DMS153 (cell line): Measurements from ENCODE around the gene RNLS.

Source experiments
- DNase-seq: peaks from one replicate; lab custom pipeline; 2025; lab: John Stamatoyannopoulos, UW

Gene RNLS

GRCh38 chr10:88428442-88428841, 154.7 kb downstream of the RNLS start:
- peak; percentile 76 for DNase-seq

- no peak for DNase-seq
These were observed 156.1 kb downstream of the RNLS start for GRCh38 chr10:88427024-88427423.

- no peak for DNase-seq
These were observed 158.2 kb downstream of the RNLS start for GRCh38 chr10:88424881-88425280.

GRCh38 chr10:88423732-88424131, 159.4 kb downstream of the RNLS start:
- DNase-seq = no peak

- no peak for DNase-seq
These were observed 161.5 kb downstream of the RNLS start for GRCh38 chr10:88421590-88421989.

GRCh38 chr10:88418871-88419270, 164.2 kb downstream of the RNLS start:
- DNase-seq = no peak

GRCh38 chr10:88417387-88418030, 165.6 kb downstream of the RNLS start:
- no peak for DNase-seq

GRCh38 chr10:88416801-88417200, 166.3 kb downstream of the RNLS start:
- DNase-seq = no peak

- no peak for DNase-seq
These were observed 167.5 kb downstream of the RNLS start for GRCh38 chr10:88415533-88416130.

GRCh38 chr10:88413412-88413811, 169.7 kb downstream of the RNLS start:
- DNase-seq = no peak

GRCh38 chr10:88411772-88412349, 171.3 kb downstream of the RNLS start:
- no peak for DNase-seq

GRCh38 chr10:88409824-88410223, 173.3 kb downstream of the RNLS start:
- no peak for DNase-seq

GRCh38 chr10:88409236-88409635, 173.9 kb downstream of the RNLS start:
- DNase-seq = no peak

GRCh38 chr10:88408096-88408495, 175.0 kb downstream of the RNLS start:
- no peak for DNase-seq

- no peak for DNase-seq
These were observed 179.0 kb downstream of the RNLS start for GRCh38 chr10:88404133-88404532.

GRCh38 chr10:88401671-88402347, 181.3 kb downstream of the RNLS start:
- no peak for DNase-seq

- no peak for DNase-seq
These were observed 183.9 kb downstream of the RNLS start for GRCh38 chr10:88399240-88399639.

- peak; percentile 11 for DNase-seq
These were observed 187.4 kb downstream of the RNLS start for GRCh38 chr10:88395677-88396076.

- no peak for DNase-seq
These were observed 190.9 kb downstream of the RNLS start for GRCh38 chr10:88392222-88392621.

GRCh38 chr10:88390041-88390440, 193.1 kb downstream of the RNLS start:
- DNase-seq = no peak

- no peak for DNase-seq
These were observed 193.7 kb downstream of the RNLS start for GRCh38 chr10:88389456-88389855.

GRCh38 chr10:88388324-88388723, 194.8 kb downstream of the RNLS start:
- no peak for DNase-seq
